HG02840 (cell line): Measurements from ENCODE around the gene CTNNBIP1.

Experiments used
- ATAC-seq: cut with Tn5 transposase; IDR thresholded peaks from one replicate; pipeline ENCODE4 v1.9.1; 2021; ENCODE audit warnings: mild to moderate bottlenecking, moderate library complexity, moderate number of reproducible peaks; ENCODE audit not compliant: unreplicated experiment, low FRiP score

The CTNNBIP1 gene

GRCh38 chr1:9881838-9882249 lies 28.2 kb downstream of the CTNNBIP1 start:
- no peak for ATAC-seq

- no peak for ATAC-seq
Measured at GRCh38 chr1:9878404-9878803, 31.7 kb downstream of the CTNNBIP1 start.

- no peak for ATAC-seq
Measured at GRCh38 chr1:9877962-9878361, 32.1 kb downstream of the CTNNBIP1 start.

DNA sequence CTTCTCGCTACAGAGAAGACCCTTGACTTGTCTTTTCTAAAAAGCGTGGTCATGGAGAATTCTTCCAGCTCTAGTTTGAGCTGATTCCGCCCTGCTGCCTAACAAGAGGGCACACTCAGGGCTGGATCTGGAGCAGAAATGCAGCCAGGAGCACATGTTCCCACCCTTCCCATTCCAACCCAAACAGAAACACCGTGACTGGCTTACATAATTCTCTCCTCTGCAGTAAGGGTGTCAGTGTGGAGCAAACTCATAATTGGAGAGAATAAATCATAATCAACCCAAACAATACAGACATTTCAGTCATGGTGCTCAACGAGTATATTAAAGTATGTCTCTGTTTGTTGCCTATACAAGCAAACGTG lies 34.5 kb downstream of the CTNNBIP1 start:
- ATAC-seq: no peak

DNA sequence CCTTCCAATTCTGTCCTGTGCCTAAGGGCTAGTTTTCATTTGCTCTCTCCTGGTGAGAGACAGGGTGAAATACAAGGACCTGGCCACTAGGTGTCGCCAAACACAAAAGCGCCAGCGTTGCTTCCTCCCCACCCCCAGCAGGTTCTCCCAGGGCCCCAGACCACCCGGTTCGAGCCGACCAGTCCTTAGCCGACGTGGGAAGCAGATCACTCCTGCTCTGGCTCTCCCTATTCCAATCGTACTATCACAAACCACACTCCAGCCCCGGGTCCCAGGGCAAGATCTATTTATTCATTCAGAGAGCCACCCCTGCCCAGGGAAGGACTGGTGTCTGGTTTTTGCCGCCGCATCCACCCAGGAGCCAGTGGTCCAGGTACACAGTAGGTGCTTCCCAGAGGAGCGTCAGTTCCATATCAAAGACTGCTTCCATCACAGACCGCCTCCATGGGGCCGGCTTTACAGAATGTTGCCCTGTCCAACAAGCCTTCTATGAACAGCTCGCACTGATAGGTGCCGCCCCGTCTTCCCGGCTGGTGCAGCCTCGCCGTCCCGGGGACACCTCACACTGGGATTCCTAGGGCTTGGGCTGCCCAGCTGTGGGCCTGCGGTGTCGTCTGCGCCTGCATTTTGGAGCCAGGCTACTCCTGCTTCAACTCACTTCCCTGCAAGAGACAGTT lies 35.0 kb downstream of the CTNNBIP1 start:
- ATAC-seq: no peak

GRCh38 chr1:9874412-9874811 lies 35.7 kb downstream of the CTNNBIP1 start:
- ATAC-seq: no peak

DNA sequence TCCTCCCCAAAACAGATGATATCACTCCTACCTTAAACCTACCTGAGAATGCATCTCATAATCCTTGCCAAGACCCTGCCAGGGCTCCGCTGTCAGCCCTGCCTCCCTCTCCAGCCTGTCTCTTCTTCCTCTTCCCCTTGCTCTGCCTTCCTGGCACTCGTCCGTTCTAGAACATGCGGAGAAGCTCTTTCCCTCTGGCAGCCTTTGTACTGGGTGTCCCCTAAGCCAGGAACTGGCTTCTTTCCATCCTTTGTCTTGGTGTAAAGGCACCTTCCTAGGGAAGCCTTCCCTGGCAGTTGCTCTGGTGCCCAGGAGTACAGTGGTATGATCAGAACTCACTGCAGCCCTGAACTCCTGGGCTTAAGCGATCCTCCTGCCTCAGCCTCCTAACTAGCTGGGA lies 36.1 kb downstream of the CTNNBIP1 start:
- no peak for ATAC-seq

- ATAC-seq: no peak
Measured at GRCh38 chr1:9873385-9873784, 36.7 kb downstream of the CTNNBIP1 start.

DNA sequence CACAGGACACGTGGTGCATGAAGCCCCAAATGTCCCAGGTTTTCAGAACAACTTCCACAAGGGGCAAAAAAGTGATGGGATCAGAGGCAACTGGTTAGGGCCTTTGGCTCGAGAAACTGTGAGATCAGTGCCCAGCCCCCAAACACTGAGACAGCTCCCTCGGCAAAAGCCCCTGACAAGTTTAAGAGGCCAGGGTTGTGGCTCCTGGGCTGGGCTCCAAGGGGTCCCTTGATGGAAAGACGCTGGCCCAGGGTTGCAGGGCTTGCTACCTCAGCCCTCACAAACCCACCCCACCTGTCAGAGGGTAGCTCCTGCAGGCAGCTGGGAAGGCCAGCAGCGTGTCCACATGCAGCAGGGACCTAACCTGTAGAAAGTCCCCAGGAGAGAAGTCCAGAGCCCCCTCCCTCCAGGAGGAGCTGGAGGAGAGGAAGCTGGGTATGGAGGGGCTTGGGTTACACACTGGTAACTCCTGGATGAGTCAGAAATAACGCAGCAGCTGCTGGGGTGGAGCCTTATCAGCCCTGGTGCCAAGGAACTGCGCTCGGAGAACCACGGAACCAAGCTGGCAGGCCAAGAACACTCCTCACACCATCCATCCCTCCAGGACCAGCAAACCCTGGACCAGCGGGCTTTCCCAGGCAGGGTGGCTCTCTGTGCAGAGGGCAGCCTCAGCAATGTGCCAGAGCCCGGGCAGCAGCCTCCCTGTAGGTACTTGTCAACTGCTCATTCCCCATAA lies 37.5 kb downstream of the CTNNBIP1 start:
- no peak for ATAC-seq

- no peak for ATAC-seq
Measured at GRCh38 chr1:9871707-9872425, 38.2 kb downstream of the CTNNBIP1 start.

GRCh38 chr1:9871021-9871420 lies 39.0 kb downstream of the CTNNBIP1 start:
- ATAC-seq: no peak

GRCh38 chr1:9870572-9870971 lies 39.5 kb downstream of the CTNNBIP1 start:
- no peak for ATAC-seq

DNA sequence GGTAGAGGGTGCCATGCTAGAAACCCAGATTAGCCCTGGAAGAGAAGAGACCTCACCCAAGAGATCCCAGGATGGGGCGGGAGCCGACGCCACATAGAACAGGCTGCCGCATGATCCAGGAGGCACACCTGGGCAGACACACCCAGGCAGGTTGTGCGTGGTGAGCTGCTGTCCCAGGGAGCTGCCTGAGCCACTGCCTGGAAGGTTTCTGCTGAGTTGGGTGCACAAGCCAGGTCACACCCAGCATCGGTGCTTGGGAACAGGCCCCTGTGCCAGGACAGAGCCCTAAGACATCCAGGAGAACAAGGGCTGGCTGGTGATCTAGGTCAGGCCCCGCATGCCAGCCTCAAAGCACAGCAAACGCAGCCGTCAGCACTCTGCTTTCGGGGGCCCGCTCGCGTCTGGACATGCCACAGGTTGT lies 40.2 kb downstream of the CTNNBIP1 start:
- ATAC-seq: no peak

DNA sequence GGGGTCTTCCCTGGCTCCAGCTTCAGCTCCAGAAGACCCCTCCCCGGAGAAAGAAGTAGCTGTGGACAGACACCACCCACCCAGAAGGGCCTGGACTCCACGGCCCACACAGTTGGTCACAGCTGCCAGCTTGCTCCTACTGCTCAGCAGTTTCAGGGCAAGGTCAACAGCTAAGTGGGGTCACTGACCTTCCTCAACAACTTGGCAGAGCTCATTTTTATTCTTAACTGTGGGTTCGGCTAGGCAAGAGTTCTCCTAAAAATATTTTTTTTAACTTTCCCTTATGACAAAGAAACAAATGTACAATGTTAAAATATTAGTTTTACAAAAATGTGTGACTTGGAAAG lies 41.9 kb downstream of the CTNNBIP1 start:
- ATAC-seq: no peak

DNA sequence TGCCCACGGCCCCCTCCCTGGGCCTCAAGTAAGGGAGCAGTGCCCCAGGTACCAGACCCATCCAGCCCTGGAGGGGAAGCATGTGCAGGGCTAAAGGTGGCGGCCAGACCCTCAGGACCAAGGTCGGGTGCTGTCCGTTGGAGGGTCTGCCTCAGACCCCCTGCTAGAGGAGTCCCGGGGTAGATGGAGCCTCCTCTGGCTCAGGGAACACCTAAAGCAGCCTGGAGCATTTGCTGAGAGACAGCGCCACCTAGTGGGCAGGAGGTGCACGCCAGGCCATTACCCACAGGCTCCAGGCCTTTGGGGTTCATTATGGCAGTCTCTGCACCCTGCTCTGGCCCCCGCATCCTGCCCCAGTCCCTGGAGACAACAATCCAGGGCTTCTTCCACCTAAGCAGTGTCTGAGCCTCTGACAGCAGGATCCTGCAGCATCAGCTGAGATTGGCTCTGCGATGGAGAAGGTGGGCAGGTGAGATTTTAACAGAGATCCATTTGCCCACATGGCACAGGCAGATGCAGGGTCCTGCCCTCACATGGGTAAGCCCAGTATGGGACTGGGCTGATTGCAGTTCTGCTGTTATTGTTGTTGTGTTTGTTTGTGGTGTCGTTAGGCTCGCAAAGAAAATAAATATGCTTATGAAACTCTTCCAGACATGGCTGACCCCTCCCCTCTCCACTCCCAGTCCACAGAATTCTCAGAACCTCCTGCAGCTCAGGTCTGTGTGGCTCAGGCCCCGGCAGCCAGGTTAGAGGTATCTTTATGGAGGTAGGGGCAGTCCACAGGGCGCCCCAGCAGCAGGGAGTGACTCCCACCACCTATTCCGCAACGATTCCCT lies 42.4 kb downstream of the CTNNBIP1 start:
- no peak for ATAC-seq

GRCh38 chr1:9866836-9867235 lies 43.2 kb downstream of the CTNNBIP1 start:
- ATAC-seq: no peak

DNA sequence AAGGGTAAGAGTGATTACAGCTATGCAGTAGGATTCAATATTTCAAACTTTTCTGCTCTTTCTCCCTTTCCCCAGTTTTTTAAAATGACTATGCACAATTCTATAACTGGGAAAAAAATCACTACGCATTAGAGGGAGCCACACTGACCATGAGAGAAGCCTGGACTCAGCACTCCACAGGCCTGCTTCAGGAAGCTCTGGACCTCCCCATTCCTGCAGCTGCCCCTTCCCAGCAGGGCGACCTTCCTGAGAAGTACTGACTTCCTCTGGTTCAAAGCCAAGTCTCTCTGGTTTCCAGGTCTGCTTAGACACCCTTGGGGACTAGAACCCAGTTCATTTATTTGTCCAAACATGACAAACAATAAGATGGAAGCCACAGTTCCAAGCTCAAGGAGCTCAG lies 44.3 kb downstream of the CTNNBIP1 start:
- ATAC-seq: no peak

DNA sequence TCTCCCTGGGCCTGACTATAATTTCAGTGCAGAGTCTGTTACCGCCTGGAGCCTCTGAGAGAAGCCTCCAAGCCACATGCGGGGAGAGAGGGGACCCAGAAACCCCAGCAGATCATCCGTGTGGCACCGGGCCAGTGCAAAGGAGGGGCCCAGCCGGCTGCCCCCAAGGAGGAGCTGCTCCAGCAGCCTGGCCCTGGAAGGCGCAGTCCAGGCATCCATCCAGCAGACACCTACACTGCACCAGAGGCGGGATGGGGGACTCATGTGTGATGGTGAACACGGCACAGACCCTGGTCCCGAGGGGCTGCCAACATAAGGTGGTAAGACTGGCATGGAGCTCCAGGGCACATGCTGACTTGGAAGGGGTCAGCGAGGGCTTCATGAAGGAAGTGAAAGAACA lies 46.7 kb downstream of the CTNNBIP1 start:
- ATAC-seq: no peak

- no peak for ATAC-seq
Measured at GRCh38 chr1:9861360-9861759, 48.7 kb downstream of the CTNNBIP1 start.

- ATAC-seq: no peak
Measured at GRCh38 chr1:9860887-9861286, 49.2 kb downstream of the CTNNBIP1 start.
